H9 (cell line): ENCODE data around the gene FCN1. TPM values are rescaled to one million over a fixed set of nuclear protein-coding genes. Genes with fewer than 3 reads are reported as not detected.

ENCODE experiments used
- DNase-seq: peaks from one replicate; pipeline ENCODE4 v3.0.0-alpha.2; 2017
- H2AFZ ChIP-seq: one replicate; pipeline ENCODE4 v1.6.1; 2013; ENCODE audit warnings: mild to moderate bottlenecking, low read length, control low read depth, moderate library complexity
- H2AK5ac ChIP-seq: 2 replicates; pipeline ENCODE4 v1.6.1; 2013; ENCODE audit warnings: low read length, control low read depth, mixed read lengths; ENCODE audit not compliant: insufficient read length
- H2BK120ac ChIP-seq: one replicate; pipeline ENCODE4 v1.6.1; 2013; ENCODE audit warnings: low read depth, mild to moderate bottlenecking, low read length, control low read depth, inconsistent platforms; ENCODE audit not compliant: poor library complexity, severe bottlenecking
- H2BK12ac ChIP-seq: 2 replicates; pipeline ENCODE4 v1.6.1; 2013; ENCODE audit warnings: low read length, control low read depth, mixed read lengths, low read depth; ENCODE audit not compliant: insufficient read length
- H2BK15ac ChIP-seq: 2 replicates; pipeline ENCODE4 v1.6.1; 2013; ENCODE audit warnings: low read depth, low read length, control low read depth
- H2BK20ac ChIP-seq: one replicate; pipeline ENCODE4 v1.6.1; 2013; ENCODE audit warnings: low read depth, mild to moderate bottlenecking, low read length, control low read depth, inconsistent platforms; ENCODE audit not compliant: poor library complexity, severe bottlenecking
- H2BK5ac ChIP-seq: 2 replicates; pipeline ENCODE4 v1.6.1; 2013; ENCODE audit warnings: low read length, control low read depth, mixed read lengths; ENCODE audit not compliant: insufficient read length
- H3K14ac ChIP-seq: 2 replicates; pipeline ENCODE4 v1.6.1; 2013; ENCODE audit warnings: low read length, control low read depth; ENCODE audit not compliant: insufficient read depth
- H3K18ac ChIP-seq: 2 replicates; pipeline ENCODE4 v1.6.1; 2013; ENCODE audit warnings: low read depth, mild to moderate bottlenecking, mixed read lengths, low read length, control low read depth; ENCODE audit not compliant: insufficient read length
- H3K23ac ChIP-seq: 2 replicates; pipeline ENCODE4 v1.6.1; 2013; ENCODE audit warnings: low read length, control low read depth, mixed read lengths, low read depth; ENCODE audit not compliant: insufficient read length
- H3K23me2 ChIP-seq: 2 replicates; pipeline ENCODE4 v1.6.1; 2013; ENCODE audit warnings: low read depth, mild to moderate bottlenecking, mixed read lengths, low read length, control low read depth; ENCODE audit not compliant: insufficient read length, poor library complexity, severe bottlenecking
- H3K27ac ChIP-seq: 2 replicates; pipeline ENCODE4 v1.5.1; 2013; ENCODE audit warnings: low read length, control low read depth, mixed read lengths, low read depth; ENCODE audit not compliant: insufficient read length
- H3K27me3 ChIP-seq: 2 replicates; pipeline ENCODE4 v1.6.1; 2013; ENCODE audit warnings: low read length, control low read depth, inconsistent platforms; ENCODE audit not compliant: insufficient read depth
- H3K4ac ChIP-seq: 2 replicates; pipeline ENCODE4 v1.6.1; 2013; ENCODE audit warnings: low read depth, mild to moderate bottlenecking, control low read depth, inconsistent platforms, low read length, moderate library complexity
- H3K4me1 ChIP-seq: 2 replicates; pipeline ENCODE4 v1.6.1; 2013; ENCODE audit warnings: low read length, control low read depth, inconsistent platforms; ENCODE audit not compliant: insufficient read depth
- H3K4me2 ChIP-seq: 2 replicates; pipeline ENCODE4 v1.6.1; 2013; ENCODE audit warnings: low read length, control low read depth, mixed read lengths; ENCODE audit not compliant: insufficient read length, insufficient read depth
- H3K56ac ChIP-seq: 2 replicates; pipeline ENCODE4 v1.6.1; 2013; ENCODE audit warnings: low read depth, mild to moderate bottlenecking, mixed read lengths, low read length, control low read depth; ENCODE audit not compliant: insufficient read length
- H3K79me1 ChIP-seq: 2 replicates; pipeline ENCODE4 v1.6.1; 2013; ENCODE audit warnings: low read depth, mild to moderate bottlenecking, moderate library complexity, low read length, control low read depth, inconsistent platforms; ENCODE audit not compliant: insufficient read depth, poor library complexity, severe bottlenecking
- H3K79me2 ChIP-seq: 2 replicates; pipeline ENCODE4 v1.6.1; 2013; ENCODE audit warnings: low read length, control low read depth, inconsistent platforms; ENCODE audit not compliant: insufficient read depth
- H3K9ac ChIP-seq: 2 replicates; pipeline ENCODE4 v1.6.1; 2013; ENCODE audit warnings: low read length, control low read depth, mixed read lengths; ENCODE audit not compliant: insufficient read length; ENCODE audit errors: extremely low read depth
- H3K9me3 ChIP-seq: one replicate; pipeline ENCODE4 v1.6.1; 2013; ENCODE audit warnings: low read depth, low read length, inconsistent platforms; ENCODE audit not compliant: control insufficient read depth
- H3T11ph ChIP-seq: one replicate; pipeline ENCODE4 v1.6.1; 2013; ENCODE audit warnings: mild to moderate bottlenecking, low read length, control low read depth, inconsistent platforms
- H4K20me1 ChIP-seq: one replicate; pipeline ENCODE4 v1.6.1; 2013; ENCODE audit not compliant: control insufficient read depth, insufficient read length, insufficient read depth
- H4K5ac ChIP-seq: 2 replicates; pipeline ENCODE4 v1.6.1; 2013; ENCODE audit warnings: low read depth, mild to moderate bottlenecking, mixed read lengths, low read length, control low read depth; ENCODE audit not compliant: insufficient read length
- H4K8ac ChIP-seq: replicated peaks from 2 replicates; pipeline ENCODE4 v1.6.1; 2013; ENCODE audit warnings: low read length, control low read depth, mixed read lengths, low read depth; ENCODE audit not compliant: insufficient read length
- H4K91ac ChIP-seq: 2 replicates; pipeline ENCODE4 v1.6.1; 2013; ENCODE audit warnings: low read depth, mild to moderate bottlenecking, moderate library complexity, mixed read lengths, low read length, control low read depth; ENCODE audit not compliant: insufficient read length
- H3K27ac Mint-ChIP-seq, 3 experiments: 2 replicates in 2 of 3; 3 replicates in 1 of 3; pipeline ENCODE4 v1.8.0; 2020 to 2021; ENCODE audit warnings: mixed read lengths in 3 of 3, mild to moderate bottlenecking in 1 of 3, moderate library complexity in 1 of 3
- H3K27me3 Mint-ChIP-seq: 2 replicates; pipeline ENCODE4 v1.8.0; 2021; ENCODE audit warnings: low read depth, mild to moderate bottlenecking, moderate library complexity, mixed read lengths
- H3K36me3 Mint-ChIP-seq, 3 experiments: 2 replicates in 2 of 3; 3 replicates in 1 of 3; pipeline ENCODE4 v1.8.0; 2020 to 2021; ENCODE audit warnings: low read depth in 3 of 3, mixed read lengths in 3 of 3; ENCODE audit not compliant: insufficient read depth in 1 of 3
- H3K4me1 Mint-ChIP-seq, 2 experiments: 2 replicates each; pipeline ENCODE4 v1.8.0; 2020; ENCODE audit warnings: mixed read lengths in 2 of 2
- H3K4me3 Mint-ChIP-seq, 2 experiments: 2 replicates in 1 of 2; 3 replicates in 1 of 2; pipeline ENCODE4 v1.8.0; 2020 to 2021; ENCODE audit warnings: mild to moderate bottlenecking in 2 of 2, mixed read lengths in 2 of 2, moderate library complexity in 1 of 2
- H3K9me3 Mint-ChIP-seq, 2 experiments: 2 replicates in 1 of 2; 3 replicates in 1 of 2; pipeline ENCODE4 v1.8.0; 2020; ENCODE audit warnings: mild to moderate bottlenecking in 2 of 2, mixed read lengths in 2 of 2, moderate library complexity in 1 of 2
- CTCF ChIP-seq: fragments of 200-600 bp; sonication (generic); conservative IDR thresholded peaks from 3 replicates; pipeline ENCODE4 v1.8.0; 2021; ENCODE audit warnings: antibody characterized with exemption, mild to moderate bottlenecking
- WGBS: extraction: QIAGEN DNeasy Blood & Tissue Kit; methylation state at CpG from one replicate; pipeline ENCODE4 v1.1.7; 2013; ENCODE audit warnings: missing lambda C conversion rate, low lambda C conversion rate, mixed read lengths; ENCODE audit not compliant: insufficient read length; ENCODE audit errors: extremely low coverage; 5-methylcytosine and 5-hydroxymethylcytosine counted together
- total RNA-seq: library from RNA; stranded (reverse); gene quantifications from 2 replicates; pipeline ENCODE4 v1.2.1, GENCODE V29; 2021

The FCN1 gene
- total RNA-seq, 1 experiment from 2014 or later: not detected

- H2AK5ac ChIP-seq: no peak overlapping the region
- no peak overlapping the region for H4K5ac ChIP-seq
- H3K27me3 ChIP-seq: no peaks in the 10 kb centered on the region
- H2BK20ac ChIP-seq: no peak overlapping the region
- Mint-ChIP-seq H3K27me3 (peaks cover 5% of the 10 kb centered on the region), H3K4me1 (no peaks in the 10 kb centered on the region), H3K36me3 (peaks cover 3 to 8% (median 4%) of the 10 kb centered on the region in 3 experiments; a peak in 5 of 7 replicates), H3K9me3 (peaks cover 4 to 11% of the 10 kb centered on the region in 2 experiments), H3K4me3 (no peak overlapping the region), H3K27ac (no peak overlapping the region)
- no peak overlapping the region for H3K9ac ChIP-seq
- H2AFZ ChIP-seq: no peak overlapping the region
- no peaks in the 10 kb centered on the region for H3K79me1 ChIP-seq
- no peak overlapping the region for H2BK5ac ChIP-seq
- H3K4me2 ChIP-seq: no peak overlapping the region
- TF ChIP-seq CTCF: no peak
- H3T11ph ChIP-seq: no peak overlapping the region
- no peaks in the 10 kb centered on the region for H4K20me1 ChIP-seq
- H3K27ac ChIP-seq: no peak overlapping the region
- no peaks in the 10 kb centered on the region for H3K4me1 ChIP-seq
- H2BK12ac ChIP-seq: no peak overlapping the region
- no peak overlapping the region for H3K14ac ChIP-seq
- no peak overlapping the region for H4K91ac ChIP-seq
- no peaks in the 10 kb centered on the region for H3K9me3 ChIP-seq
- H3K23ac ChIP-seq: no peak overlapping the region
- H3K18ac ChIP-seq: no peak overlapping the region
- no CpG with 5 or more reads among the region's 7 CpGs for WGBS
- no peak overlapping the region for H3K4ac ChIP-seq
- no peak for DNase-seq
- no peaks in the 10 kb centered on the region for H3K79me2 ChIP-seq
- no peak overlapping the region for H2BK120ac ChIP-seq
- H4K8ac ChIP-seq: no peak overlapping the region
- H2BK15ac ChIP-seq: no peak overlapping the region
- H3K56ac ChIP-seq: no peak overlapping the region
- no peaks in the 10 kb centered on the region for H3K23me2 ChIP-seq
These were observed 5.8 kb upstream of the FCN1 start for GRCh38 chr9:134923466-134923865.
